ENCODE measurements around the gene FGF14. TPM values are rescaled to one million over a fixed set of nuclear protein-coding genes. Genes with fewer than 3 reads are reported as not detected.

FGF14 gene
- total and polyA plus RNA-seq, 2 donors (not counting 3 experiments of a cell fraction or from before 2014, with no cell fraction given), result not detected

DNA sequence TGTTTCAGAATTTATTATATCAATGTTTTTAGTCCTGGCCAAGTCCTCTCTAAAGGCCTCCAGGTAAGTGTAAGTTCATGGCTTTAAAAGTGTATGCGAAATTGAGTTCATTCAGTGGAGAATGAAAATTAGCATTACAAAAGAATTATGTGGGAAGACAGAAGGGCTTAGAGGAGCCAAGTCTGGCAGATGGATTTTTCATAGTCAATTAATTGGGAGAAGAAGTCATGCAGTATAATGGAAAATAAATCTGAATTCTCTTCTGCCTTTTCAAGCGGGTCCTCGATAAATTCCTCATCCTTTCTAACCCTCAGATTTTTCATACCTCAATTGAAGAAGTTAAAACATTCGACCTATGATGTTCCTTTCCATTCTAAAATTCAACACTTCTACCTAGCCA is 555.1 kb downstream of the FGF14 start:
- ChIA-PET POLR2A (no interaction called here), CTCF (no interaction called here)
- Histone ChIP-seq H3K9me1 (replicated peaks; ENCODE audit: control insufficient read depth, extremely low read depth, insufficient read depth, low read length) (no peaks in the 10 kb centered on the region), H3K36me3 (ENCODE audit: control insufficient read depth in 2 of 2, extremely low read depth in 1 of 2, insufficient read depth in 2 of 2, low read length in 2 of 2) (no peaks in the 10 kb centered on the region), H3K79me2 (ENCODE audit: control insufficient read depth, insufficient read depth, low read length) (no peaks in the 10 kb centered on the region), H3K4me2 (ENCODE audit: insufficient read depth, low read length) (no peak overlapping the region), H3K27me3 (ENCODE audit: control insufficient read depth in 2 of 2, insufficient read depth in 2 of 2, low read length in 2 of 2) (no peaks in the 10 kb centered on the region), H2AFZ (ENCODE audit: low read depth, low read length) (no peak overlapping the region), H3K4me1 (ENCODE audit: control insufficient read depth, extremely low read depth, insufficient read depth, low read length) (no peaks in the 10 kb centered on the region), H3K9me3 (replicated peaks; ENCODE audit: control insufficient read depth, insufficient read depth, low read length) (no peaks in the 10 kb centered on the region), H3K9ac (replicated peaks; ENCODE audit: extremely low read depth, insufficient read depth, low read length) (no peak overlapping the region), H4K20me1 (replicated peaks; ENCODE audit: control insufficient read depth, extremely low read depth, insufficient read depth, low read length) (no peaks in the 10 kb centered on the region), H3K27ac (ENCODE audit: insufficient read depth, low read depth, low read length) (no peak overlapping the region), H3K4me3 (replicated peaks in 1 of 3; ENCODE audit: insufficient read depth in 1 of 3, low read depth in 1 of 3, low read length in 3 of 3) (no peak overlapping the region)
- TF ChIP-seq MAX (IDR thresholded peaks at IDR 0.05; ENCODE audit: insufficient read depth, insufficient read length), result no peak
- TF ChIP-seq EZH2 (IDR thresholded peaks at IDR 0.05; ENCODE audit: borderline replicate concordance, low read depth, low read length, severe bottlenecking), result no peak
- no peak for TF ChIP-seq MYC (IDR thresholded peaks at IDR 0.05; ENCODE audit: low read depth, low read length)
- TF ChIP-seq JUN (IDR thresholded peaks at IDR 0.05; ENCODE audit: borderline replicate concordance, insufficient read depth, insufficient read length, low read depth), result no peak
- no peak for TF ChIP-seq CTCF (IDR thresholded peaks at IDR 0.05; ENCODE audit: extremely low read depth in 1 of 2, insufficient read depth in 1 of 2, low read depth in 1 of 2, low read length in 2 of 2)
- no peak for TF ChIP-seq POLR2AphosphoS5 (IDR thresholded peaks at IDR 0.05; ENCODE audit: insufficient read depth, low read depth, low read length)
- DNase-seq (ENCODE audit: low read depth, low spot score) (no peak), FAIRE-seq (no peak)
- BruUV-seq (replicated peaks), result no TSS peak
- dilution Hi-C loops (cut with MboI; ENCODE audit: extremely low pct_ligation_motif_present, low sequenced_read_pairs) (no loop called here), intact Hi-C loops (cut with micrococcal nuclease) (no loop called here)

DNA sequence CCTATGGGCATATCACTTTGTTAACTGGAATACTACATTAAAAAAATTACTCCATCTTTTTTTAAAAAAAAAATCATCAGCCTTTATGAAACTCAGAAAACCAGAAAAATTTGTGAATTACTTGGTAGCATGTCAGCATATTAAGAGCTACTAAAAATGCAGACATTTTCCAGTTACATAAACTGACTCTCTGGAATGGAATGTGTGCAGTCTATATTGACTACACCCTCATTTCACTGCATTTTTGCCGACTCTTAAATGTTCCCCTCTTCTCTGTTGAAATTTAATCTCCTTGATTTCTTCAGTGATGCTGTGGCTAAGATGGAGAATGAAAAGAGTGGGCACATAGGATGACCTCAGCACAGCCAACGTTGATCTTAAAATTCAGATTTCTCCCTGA is 555.6 kb downstream of the FGF14 start:
- H3K79me2 ChIP-seq (ENCODE audit: control insufficient read depth, insufficient read depth, low read length), result no peaks in the 10 kb centered on the region
- TF ChIP-seq FOS (IDR thresholded peaks at IDR 0.05; ENCODE audit: borderline replicate concordance, insufficient read depth, low read length) (no peak), POLR2AphosphoS5 (IDR thresholded peaks at IDR 0.05; ENCODE audit: insufficient read depth, low read depth, low read length) (no peak), POLR2A (IDR thresholded peaks at IDR 0.05; ENCODE audit: low read depth, low read length) (no peak), MYC (IDR thresholded peaks at IDR 0.05; ENCODE audit: low read depth, low read length) (no peak), CTCF (IDR thresholded peaks at IDR 0.05; ENCODE audit: extremely low read depth in 1 of 2, insufficient read depth in 1 of 2, low read depth in 1 of 2, low read length in 2 of 2) (no peak)
- H3K27ac ChIP-seq (ENCODE audit: insufficient read depth, low read depth, low read length), result no peak overlapping the region
- H3K27me3 ChIP-seq (ENCODE audit: control insufficient read depth in 2 of 2, insufficient read depth in 2 of 2, low read length in 2 of 2), result no peaks in the 10 kb centered on the region
- CTCF ChIA-PET, result no interaction called here
- H3K4me1 ChIP-seq (ENCODE audit: control insufficient read depth, extremely low read depth, insufficient read depth, low read length), result no peaks in the 10 kb centered on the region
- dilution Hi-C loops (cut with MboI; ENCODE audit: extremely low pct_ligation_motif_present, low sequenced_read_pairs), result no loop called here
- DNase-seq (ENCODE audit: low read depth, low spot score) (no peak), FAIRE-seq (no peak)
- no peaks in the 10 kb centered on the region for H3K9me1 ChIP-seq (replicated peaks; ENCODE audit: control insufficient read depth, extremely low read depth, insufficient read depth, low read length)
- no peak overlapping the region for H3K4me2 ChIP-seq (ENCODE audit: insufficient read depth, low read length)
- intact Hi-C loops (cut with micrococcal nuclease), result no loop called here
- H3K4me3 ChIP-seq (replicated peaks in 1 of 3; ENCODE audit: insufficient read depth in 1 of 3, low read depth in 1 of 3, low read length in 3 of 3), result no peak overlapping the region
- H2AFZ ChIP-seq (ENCODE audit: low read depth, low read length), result no peak overlapping the region
- H4K20me1 ChIP-seq (replicated peaks; ENCODE audit: control insufficient read depth, extremely low read depth, insufficient read depth, low read length), result no peaks in the 10 kb centered on the region
- POLR2A ChIA-PET, result no interaction called here
- no peaks in the 10 kb centered on the region for H3K36me3 ChIP-seq (ENCODE audit: control insufficient read depth in 2 of 2, extremely low read depth in 1 of 2, insufficient read depth in 2 of 2, low read length in 2 of 2)
- BruUV-seq (replicated peaks), result no TSS peak
- H3K9ac ChIP-seq (replicated peaks; ENCODE audit: extremely low read depth, insufficient read depth, low read length), result no peak overlapping the region
- no peaks in the 10 kb centered on the region for H3K9me3 ChIP-seq (replicated peaks; ENCODE audit: control insufficient read depth, insufficient read depth, low read length)
